DND-41 (cell line): ENCODE results near the gene SH3TC1.

Experiments
- ATAC-seq: fragments of 200-7000 bp; cut with Tn5 transposase; 3 replicates; pipeline ENCODE4 v1.9.1; 2021; ENCODE audit warnings: low read depth; ENCODE audit not compliant: insufficient read depth
- DNase-seq: peaks from one replicate; pipeline ENCODE4 v3.0.0-alpha.2; 2020
- H2AFZ ChIP-seq: 2 replicates; pipeline ENCODE4 v1.6.0; 2012; ENCODE audit warnings: low read depth, low read length
- H3K27ac ChIP-seq: 2 replicates; pipeline ENCODE4 v1.5.1; 2012; ENCODE audit warnings: low read length, inconsistent platforms
- H3K27me3 ChIP-seq: fragments of 200-600 bp; sonication (generic); 2 replicates; pipeline ENCODE4 v1.6.0; 2012; ENCODE audit warnings: low read length, mild to moderate bottlenecking, inconsistent platforms; ENCODE audit not compliant: insufficient read depth, poor library complexity
- H3K36me3 ChIP-seq: 2 replicates; pipeline ENCODE4 v1.5.1; 2012; ENCODE audit warnings: low read length, inconsistent platforms; ENCODE audit not compliant: insufficient read depth
- H3K4me1 ChIP-seq: 2 replicates; pipeline ENCODE4 v1.5.1; 2012; ENCODE audit warnings: mild to moderate bottlenecking, low read length; ENCODE audit not compliant: insufficient read depth
- H3K4me2 ChIP-seq: 2 replicates; pipeline ENCODE4 v1.6.0; 2012; ENCODE audit warnings: mild to moderate bottlenecking, moderate library complexity, low read length, inconsistent platforms; ENCODE audit not compliant: insufficient read depth
- H3K4me3 ChIP-seq, 2 experiments: fragments of 200-600 bp in 1 of 2; shearing (Covaris generic) in 1 of 2; 2 replicates each; pipeline ENCODE4 v1.5.1; 2012 to 2016; ENCODE audit warnings: inconsistent platforms in 2 of 2, low read length in 2 of 2, mild to moderate bottlenecking in 2 of 2, low read depth in 1 of 2, moderate library complexity in 1 of 2
- H3K79me2 ChIP-seq: 2 replicates; pipeline ENCODE4 v1.6.0; 2012; ENCODE audit warnings: low read length, inconsistent platforms; ENCODE audit not compliant: insufficient read depth
- H3K9ac ChIP-seq: 2 replicates; pipeline ENCODE4 v1.6.0; 2012; ENCODE audit warnings: low read depth, mild to moderate bottlenecking, inconsistent platforms, low read length, moderate library complexity
- H3K9me3 ChIP-seq: 2 replicates; pipeline ENCODE4 v1.5.1; 2012; ENCODE audit warnings: low read length, moderate library complexity, mild to moderate bottlenecking, inconsistent platforms; ENCODE audit not compliant: insufficient read depth, severe bottlenecking
- H4K20me1 ChIP-seq: 2 replicates; pipeline ENCODE4 v1.6.0; 2012; ENCODE audit warnings: low read length; ENCODE audit not compliant: insufficient read depth
- EZH2 ChIP-seq: IDR thresholded peaks from 3 replicates; pipeline ENCODE4 v1.6.1; 2012; ENCODE audit warnings: borderline replicate concordance, low read depth, mild to moderate bottlenecking, moderate library complexity, low read length, inconsistent platforms; ENCODE audit not compliant: severe bottlenecking
- TF ChIP-seq, protein P1 (sequence below): IDR thresholded peaks from 2 replicates; pipeline ENCODE4 v1.5.1; 2012; ENCODE audit warnings: borderline replicate concordance, low read length, moderate library complexity, mild to moderate bottlenecking; ENCODE audit not compliant: poor library complexity, severe bottlenecking; ENCODE audit errors: extremely low read depth

The SH3TC1 gene

DNA sequence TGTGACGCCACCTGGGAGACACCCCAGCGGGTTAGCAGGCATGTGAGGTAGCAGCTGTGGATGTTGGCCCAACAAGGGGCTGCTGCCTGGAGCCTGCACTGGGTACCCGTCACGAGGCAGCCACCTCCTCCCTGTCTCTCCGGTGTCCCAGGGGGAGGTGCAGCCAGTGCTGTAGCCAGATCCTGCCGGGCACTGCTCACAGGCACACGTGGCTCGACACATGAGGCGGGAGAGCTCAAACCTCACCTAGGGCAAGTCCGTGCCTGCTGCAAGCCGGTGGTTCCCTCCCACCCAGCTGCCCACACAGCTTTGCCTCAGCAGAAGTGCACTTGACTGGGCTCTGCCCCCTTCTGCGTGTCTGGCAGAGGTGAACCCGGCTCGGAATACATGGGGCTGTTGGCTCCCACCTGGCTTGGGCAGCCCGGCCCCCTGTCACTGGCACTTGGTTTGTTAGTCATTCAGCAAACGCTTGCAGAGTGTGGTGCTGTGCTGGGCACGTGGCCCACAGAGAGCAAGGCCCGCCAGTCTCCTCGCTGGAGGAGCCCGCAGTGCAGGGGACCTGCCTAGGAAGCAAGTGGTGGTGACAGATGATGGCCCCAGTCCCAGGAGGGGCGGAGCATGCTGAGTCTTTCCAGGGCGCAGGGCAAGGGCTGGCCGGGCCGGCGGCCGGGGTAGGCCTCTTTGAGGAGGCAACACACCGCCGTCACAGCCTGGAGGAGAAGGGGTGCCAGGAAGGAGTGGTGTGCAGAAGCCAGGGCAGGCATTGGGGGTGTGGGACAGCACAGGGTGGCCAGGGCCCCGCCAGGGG, 10.1 kb upstream of the SH3TC1 start:
- Histone ChIP-seq H2AFZ (no peak overlapping the region), H3K9ac (no peak overlapping the region), H3K4me3 (no peak overlapping the region), H3K27me3 (no peaks in the 10 kb centered on the region), H3K4me1 (no peaks in the 10 kb centered on the region), H3K9me3 (no peaks in the 10 kb centered on the region), H3K79me2 (no peaks in the 10 kb centered on the region), H3K27ac (no peak overlapping the region), H3K36me3 (no peaks in the 10 kb centered on the region), H4K20me1 (no peaks in the 10 kb centered on the region), H3K4me2 (no peak overlapping the region)
- DNase-seq = no peak
- TF ChIP-seq EZH2 = no peak
- TF ChIP-seq, protein P1, sequence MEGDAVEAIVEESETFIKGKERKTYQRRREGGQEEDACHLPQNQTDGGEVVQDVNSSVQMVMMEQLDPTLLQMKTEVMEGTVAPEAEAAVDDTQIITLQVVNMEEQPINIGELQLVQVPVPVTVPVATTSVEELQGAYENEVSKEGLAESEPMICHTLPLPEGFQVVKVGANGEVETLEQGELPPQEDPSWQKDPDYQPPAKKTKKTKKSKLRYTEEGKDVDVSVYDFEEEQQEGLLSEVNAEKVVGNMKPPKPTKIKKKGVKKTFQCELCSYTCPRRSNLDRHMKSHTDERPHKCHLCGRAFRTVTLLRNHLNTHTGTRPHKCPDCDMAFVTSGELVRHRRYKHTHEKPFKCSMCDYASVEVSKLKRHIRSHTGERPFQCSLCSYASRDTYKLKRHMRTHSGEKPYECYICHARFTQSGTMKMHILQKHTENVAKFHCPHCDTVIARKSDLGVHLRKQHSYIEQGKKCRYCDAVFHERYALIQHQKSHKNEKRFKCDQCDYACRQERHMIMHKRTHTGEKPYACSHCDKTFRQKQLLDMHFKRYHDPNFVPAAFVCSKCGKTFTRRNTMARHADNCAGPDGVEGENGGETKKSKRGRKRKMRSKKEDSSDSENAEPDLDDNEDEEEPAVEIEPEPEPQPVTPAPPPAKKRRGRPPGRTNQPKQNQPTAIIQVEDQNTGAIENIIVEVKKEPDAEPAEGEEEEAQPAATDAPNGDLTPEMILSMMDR = no peak
- ATAC-seq = no peak

DNA sequence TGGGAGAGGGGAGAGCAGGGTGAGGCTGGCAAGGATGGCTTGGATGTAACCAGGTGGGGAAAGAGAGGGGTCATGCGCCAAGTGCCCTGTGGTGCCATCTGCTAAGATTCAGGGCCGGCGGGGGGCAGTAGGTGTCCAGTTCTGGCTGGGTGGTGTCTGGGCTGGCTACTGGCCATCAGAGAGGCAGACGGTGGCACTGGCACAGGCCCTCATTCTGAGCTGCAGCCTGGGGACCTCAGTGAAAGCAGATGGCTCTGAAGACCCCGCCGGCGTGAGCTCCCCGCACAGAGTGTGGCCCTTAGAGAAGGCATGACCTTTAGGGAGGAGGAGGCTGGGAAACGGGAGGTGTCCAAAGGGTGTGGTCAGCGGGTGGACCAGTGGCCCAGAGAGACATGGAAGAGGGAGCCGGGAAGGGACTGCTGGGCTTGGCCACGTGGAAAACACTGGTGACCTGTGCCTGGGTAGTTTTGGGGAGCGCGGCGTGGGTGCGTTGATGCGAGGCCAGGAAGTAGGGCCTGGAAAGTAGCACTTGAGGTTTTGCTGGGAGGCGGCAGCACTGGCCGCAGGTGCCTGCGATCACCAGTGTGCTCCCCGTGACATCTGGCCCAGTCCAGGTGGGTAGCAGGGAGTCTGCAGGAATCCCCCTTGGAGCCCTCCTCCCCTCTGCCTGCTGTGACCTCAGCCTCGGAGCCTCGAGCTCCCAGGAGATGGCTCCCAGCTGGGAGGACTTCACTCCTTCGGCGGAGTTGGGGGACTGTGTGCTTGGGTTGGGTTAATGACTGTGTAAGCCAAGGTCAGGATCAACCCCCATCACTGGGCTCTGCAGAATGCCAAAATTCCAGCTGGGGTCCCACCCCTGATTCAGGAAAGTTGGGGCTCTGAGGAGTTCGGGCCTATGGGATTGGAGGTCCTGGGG, 9.3 kb upstream of the SH3TC1 start:
- Histone ChIP-seq H3K36me3 (no peaks in the 10 kb centered on the region), H2AFZ (no peak overlapping the region), H3K9ac (no peak overlapping the region), H3K9me3 (no peaks in the 10 kb centered on the region), H3K4me1 (no peaks in the 10 kb centered on the region), H4K20me1 (no peaks in the 10 kb centered on the region), H3K27ac (no peak overlapping the region), H3K79me2 (no peaks in the 10 kb centered on the region), H3K27me3 (no peaks in the 10 kb centered on the region), H3K4me2 (no peak overlapping the region), H3K4me3 (no peak overlapping the region)
- ATAC-seq (no peak), DNase-seq (no peak)
- no peak for TF ChIP-seq EZH2
- TF ChIP-seq, protein P1 = no peak

DNA sequence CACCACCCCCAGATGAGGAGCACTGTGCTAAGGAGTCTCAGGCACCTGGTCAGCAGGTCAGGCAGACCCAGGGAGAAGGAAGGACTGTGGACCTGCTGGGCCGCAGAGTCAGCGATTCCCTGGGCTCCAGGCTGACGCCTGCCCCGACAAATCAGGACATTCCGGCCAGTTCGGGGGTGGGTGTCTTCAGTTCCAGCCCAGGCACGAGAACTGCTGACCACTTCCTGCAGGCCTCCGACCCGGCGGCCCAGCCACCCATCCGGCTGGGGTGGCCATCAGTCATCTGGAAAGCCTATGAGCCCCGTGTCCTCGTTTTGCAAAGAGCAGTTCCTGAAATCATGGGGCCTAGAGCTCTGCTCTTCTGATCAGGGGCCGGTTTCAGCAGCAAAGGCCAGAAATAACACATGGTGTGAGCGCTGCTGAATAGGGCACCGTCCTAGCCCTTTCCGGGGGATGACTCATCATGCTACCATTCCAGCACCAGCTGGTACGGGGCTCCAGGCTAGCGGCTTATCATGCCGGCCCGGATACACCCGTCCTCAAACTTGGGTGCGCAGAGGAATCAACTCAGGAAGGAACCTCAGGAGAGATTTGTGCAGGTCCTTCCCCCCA, 7.8 kb upstream of the SH3TC1 start:
- DNase-seq = no peak
- Histone ChIP-seq H4K20me1 (no peaks in the 10 kb centered on the region), H3K27me3 (no peaks in the 10 kb centered on the region), H3K36me3 (no peaks in the 10 kb centered on the region), H3K27ac (no peak overlapping the region), H3K4me3 (no peak overlapping the region), H3K9me3 (no peaks in the 10 kb centered on the region), H3K79me2 (no peaks in the 10 kb centered on the region), H3K4me1 (no peaks in the 10 kb centered on the region), H3K4me2 (no peak overlapping the region), H2AFZ (no peak overlapping the region), H3K9ac (no peak overlapping the region)
- TF ChIP-seq EZH2 = no peak
- TF ChIP-seq, protein P1 = no peak
- ATAC-seq = no peak
